ENCODE measurements around the gene OR2C1. TPM values are rescaled to one million over a fixed set of nuclear protein-coding genes. Genes with fewer than 3 reads are reported as not detected.

Gene OR2C1
- total RNA-seq, 1 experiment from 2014 or later, result not detected

DNA sequence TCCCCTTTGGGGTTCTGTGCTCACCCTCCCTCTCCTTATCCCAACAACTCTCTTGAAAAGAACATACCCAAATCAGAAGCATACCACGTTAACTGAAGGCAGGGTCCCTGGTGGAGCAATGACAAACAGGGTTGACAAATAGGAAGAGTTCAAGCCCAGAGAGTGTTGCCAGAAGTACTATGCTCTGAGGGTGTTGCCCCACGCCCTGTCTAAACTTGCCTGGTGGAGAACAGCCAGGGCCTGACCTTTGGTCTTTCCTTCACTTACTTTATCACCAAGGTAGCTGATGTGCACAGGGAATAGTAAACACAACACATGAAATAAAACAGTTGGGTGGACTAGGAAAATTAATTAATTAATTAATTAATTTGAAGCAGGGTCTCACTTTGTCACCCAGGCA, 27.0 kb upstream of the OR2C1 start:
- DNase-seq (ENCODE audit: low read depth, low spot score) (no peak), ATAC-seq (no peak)
- TF ChIP-seq SIN3A (IDR thresholded peaks at IDR 0.05; ENCODE audit: borderline replicate concordance, insufficient read depth, low read depth, low read length) (no peak), POLR2AphosphoS5 (IDR thresholded peaks at IDR 0.05; ENCODE audit: low read depth, low read length) (no peak), TCF7L2 (IDR thresholded peaks at IDR 0.05; ENCODE audit: low read depth, low read length) (no peak)
- TF ChIP-seq, protein P1, sequence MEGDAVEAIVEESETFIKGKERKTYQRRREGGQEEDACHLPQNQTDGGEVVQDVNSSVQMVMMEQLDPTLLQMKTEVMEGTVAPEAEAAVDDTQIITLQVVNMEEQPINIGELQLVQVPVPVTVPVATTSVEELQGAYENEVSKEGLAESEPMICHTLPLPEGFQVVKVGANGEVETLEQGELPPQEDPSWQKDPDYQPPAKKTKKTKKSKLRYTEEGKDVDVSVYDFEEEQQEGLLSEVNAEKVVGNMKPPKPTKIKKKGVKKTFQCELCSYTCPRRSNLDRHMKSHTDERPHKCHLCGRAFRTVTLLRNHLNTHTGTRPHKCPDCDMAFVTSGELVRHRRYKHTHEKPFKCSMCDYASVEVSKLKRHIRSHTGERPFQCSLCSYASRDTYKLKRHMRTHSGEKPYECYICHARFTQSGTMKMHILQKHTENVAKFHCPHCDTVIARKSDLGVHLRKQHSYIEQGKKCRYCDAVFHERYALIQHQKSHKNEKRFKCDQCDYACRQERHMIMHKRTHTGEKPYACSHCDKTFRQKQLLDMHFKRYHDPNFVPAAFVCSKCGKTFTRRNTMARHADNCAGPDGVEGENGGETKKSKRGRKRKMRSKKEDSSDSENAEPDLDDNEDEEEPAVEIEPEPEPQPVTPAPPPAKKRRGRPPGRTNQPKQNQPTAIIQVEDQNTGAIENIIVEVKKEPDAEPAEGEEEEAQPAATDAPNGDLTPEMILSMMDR (IDR thresholded peaks at IDR 0.05), result no peak
- TF ChIP-seq, protein P2, sequence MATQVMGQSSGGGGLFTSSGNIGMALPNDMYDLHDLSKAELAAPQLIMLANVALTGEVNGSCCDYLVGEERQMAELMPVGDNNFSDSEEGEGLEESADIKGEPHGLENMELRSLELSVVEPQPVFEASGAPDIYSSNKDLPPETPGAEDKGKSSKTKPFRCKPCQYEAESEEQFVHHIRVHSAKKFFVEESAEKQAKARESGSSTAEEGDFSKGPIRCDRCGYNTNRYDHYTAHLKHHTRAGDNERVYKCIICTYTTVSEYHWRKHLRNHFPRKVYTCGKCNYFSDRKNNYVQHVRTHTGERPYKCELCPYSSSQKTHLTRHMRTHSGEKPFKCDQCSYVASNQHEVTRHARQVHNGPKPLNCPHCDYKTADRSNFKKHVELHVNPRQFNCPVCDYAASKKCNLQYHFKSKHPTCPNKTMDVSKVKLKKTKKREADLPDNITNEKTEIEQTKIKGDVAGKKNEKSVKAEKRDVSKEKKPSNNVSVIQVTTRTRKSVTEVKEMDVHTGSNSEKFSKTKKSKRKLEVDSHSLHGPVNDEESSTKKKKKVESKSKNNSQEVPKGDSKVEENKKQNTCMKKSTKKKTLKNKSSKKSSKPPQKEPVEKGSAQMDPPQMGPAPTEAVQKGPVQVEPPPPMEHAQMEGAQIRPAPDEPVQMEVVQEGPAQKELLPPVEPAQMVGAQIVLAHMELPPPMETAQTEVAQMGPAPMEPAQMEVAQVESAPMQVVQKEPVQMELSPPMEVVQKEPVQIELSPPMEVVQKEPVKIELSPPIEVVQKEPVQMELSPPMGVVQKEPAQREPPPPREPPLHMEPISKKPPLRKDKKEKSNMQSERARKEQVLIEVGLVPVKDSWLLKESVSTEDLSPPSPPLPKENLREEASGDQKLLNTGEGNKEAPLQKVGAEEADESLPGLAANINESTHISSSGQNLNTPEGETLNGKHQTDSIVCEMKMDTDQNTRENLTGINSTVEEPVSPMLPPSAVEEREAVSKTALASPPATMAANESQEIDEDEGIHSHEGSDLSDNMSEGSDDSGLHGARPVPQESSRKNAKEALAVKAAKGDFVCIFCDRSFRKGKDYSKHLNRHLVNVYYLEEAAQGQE (IDR thresholded peaks at IDR 0.05; ENCODE audit: insufficient read depth in 1 of 2, low read depth in 2 of 2, low read length in 1 of 2), result no peak
- no peaks in the 10 kb centered on the region for H3K4me1 ChIP-seq (ENCODE audit: control insufficient read depth, insufficient read depth, low read length)
- H3K9me3 ChIP-seq (ENCODE audit: control insufficient read depth, insufficient read depth, low read depth, low read length), result no peaks in the 10 kb centered on the region
- in situ Hi-C loops (cut with HindIII; ENCODE audit: low pct_unique_long_range_greater_than_20kb, low sequenced_read_pairs), result no loop called here
- POLR2A ChIA-PET, result no interaction called here
- H3K4me3 ChIP-seq (ENCODE audit: low read depth in 2 of 2, low read length in 2 of 2), result no peak overlapping the region
- intact Hi-C loops (cut with micrococcal nuclease; ENCODE audit: unreplicated experiment), result no loop called here
- CTCF ChIA-PET, result no interaction called here
- BruUV-seq (replicated peaks), result no TSS peak
- H3K27me3 ChIP-seq (ENCODE audit: control insufficient read depth, insufficient read depth, low read length), result no peaks in the 10 kb centered on the region
- H3K27ac ChIP-seq (ENCODE audit: low read length), result no peak overlapping the region
- H3K36me3 ChIP-seq (ENCODE audit: control insufficient read depth, insufficient read depth, low read length), result no peaks in the 10 kb centered on the region

DNA sequence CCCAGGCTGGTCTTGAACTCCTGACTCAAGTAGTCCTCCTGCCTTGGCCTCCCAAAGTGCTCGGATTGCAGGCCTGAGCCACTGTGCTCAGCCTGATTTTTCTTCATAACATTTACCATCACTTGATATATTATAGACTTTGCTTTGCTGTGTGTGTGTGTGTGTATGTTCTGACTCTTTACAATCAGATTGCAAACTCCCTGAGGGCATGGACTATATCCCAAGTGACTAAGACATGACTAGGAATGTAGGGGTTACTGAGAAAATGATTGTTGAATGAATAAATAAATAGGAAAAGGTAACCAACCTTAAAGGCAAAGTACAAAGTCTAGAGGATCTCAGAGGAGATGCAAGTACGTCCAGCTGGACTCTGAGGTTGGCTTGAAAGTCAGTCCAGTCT, 9.6 kb upstream of the OR2C1 start:
- no peaks in the 10 kb centered on the region for H3K4me1 ChIP-seq (ENCODE audit: control insufficient read depth, insufficient read depth, low read length)
- in situ Hi-C loops (cut with HindIII; ENCODE audit: low pct_unique_long_range_greater_than_20kb, low sequenced_read_pairs), result no loop called here
- no TSS peak for BruUV-seq (replicated peaks)
- intact Hi-C loops (cut with micrococcal nuclease; ENCODE audit: unreplicated experiment), result no loop called here
- ATAC-seq, result no peak
- ChIA-PET POLR2A (no interaction called here), CTCF (no interaction called here)
- no peak overlapping the region for H3K27ac ChIP-seq (ENCODE audit: low read length)
- H3K9me3 ChIP-seq (ENCODE audit: control insufficient read depth, insufficient read depth, low read depth, low read length), result no peaks in the 10 kb centered on the region
- TF ChIP-seq, protein P1 (IDR thresholded peaks at IDR 0.05), result no peak
- TF ChIP-seq POLR2AphosphoS5 (IDR thresholded peaks at IDR 0.05; ENCODE audit: low read depth, low read length) (no peak), TCF7L2 (IDR thresholded peaks at IDR 0.05; ENCODE audit: low read depth, low read length) (no peak), SIN3A (IDR thresholded peaks at IDR 0.05; ENCODE audit: borderline replicate concordance, insufficient read depth, low read depth, low read length) (no peak)
- TF ChIP-seq, protein P2 (IDR thresholded peaks at IDR 0.05; ENCODE audit: insufficient read depth in 1 of 2, low read depth in 2 of 2, low read length in 1 of 2), result no peak
- H3K27me3 ChIP-seq (ENCODE audit: control insufficient read depth, insufficient read depth, low read length), result no peaks in the 10 kb centered on the region
- no peak for DNase-seq (ENCODE audit: low read depth, low spot score)
- no peak overlapping the region for H3K4me3 ChIP-seq (ENCODE audit: low read depth in 2 of 2, low read length in 2 of 2)
- H3K36me3 ChIP-seq (ENCODE audit: control insufficient read depth, insufficient read depth, low read length), result no peaks in the 10 kb centered on the region

All from Panc1 (cell line).